Activated T-cell treated with anti-CD3 and anti-CD28 coated beads, Interleukin-2, amount 50 U/mL, for 48 hours (primary cell): ENCODE results near the gene ARF6.
"Not testable (repeated sequence)": the region's sequence is repeated elsewhere in the genome, so short reads cannot be mapped to it uniquely, and the experiment has no call there.

Experiments used
- DNase-seq, 2 experiments: peaks; one replicate each; pipeline ENCODE4 v3.0.0-alpha.2; 2020

Gene ARF6

DNA sequence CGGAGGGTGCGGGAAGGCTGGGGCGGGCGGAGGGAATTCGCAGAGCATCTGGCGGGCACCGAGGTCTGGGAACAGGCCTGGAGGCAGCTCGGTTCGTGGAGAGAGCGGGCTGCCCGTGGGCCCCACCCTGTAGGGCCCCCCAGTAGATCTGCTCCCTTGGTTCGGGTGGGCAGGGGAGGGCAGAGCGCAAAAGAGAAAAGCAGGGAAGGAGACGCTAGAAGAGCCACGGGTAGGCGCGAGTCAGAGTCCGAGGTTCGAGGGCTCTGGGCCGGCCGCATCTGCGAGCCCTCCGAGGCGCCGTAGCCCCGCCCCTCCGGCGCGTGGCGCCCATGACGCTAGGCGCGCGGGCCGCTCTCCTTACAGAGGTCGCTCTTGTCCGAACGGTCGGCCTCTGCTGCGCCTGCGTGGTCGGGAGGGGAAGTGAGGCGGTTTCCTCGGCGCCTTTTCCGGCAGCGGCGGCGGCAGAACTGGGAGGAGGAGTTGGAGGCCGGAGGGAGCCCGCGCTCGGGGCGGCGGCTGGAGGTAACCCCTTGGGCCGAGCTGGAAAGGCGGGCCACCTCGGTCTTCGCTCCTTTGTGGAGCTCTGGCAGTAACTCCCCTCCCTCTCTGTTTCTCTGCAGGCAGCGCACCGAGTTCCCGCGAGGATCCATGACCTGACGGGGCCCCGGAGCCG lies at the start of gene ARF6:
ARF6 (plus strand) TSS at position 447 of the 673 bp plus-strand sequence. CDS start 655 bp downstream, outside the sequence.
- peak; percentile 98 for DNase-seq

DNA sequence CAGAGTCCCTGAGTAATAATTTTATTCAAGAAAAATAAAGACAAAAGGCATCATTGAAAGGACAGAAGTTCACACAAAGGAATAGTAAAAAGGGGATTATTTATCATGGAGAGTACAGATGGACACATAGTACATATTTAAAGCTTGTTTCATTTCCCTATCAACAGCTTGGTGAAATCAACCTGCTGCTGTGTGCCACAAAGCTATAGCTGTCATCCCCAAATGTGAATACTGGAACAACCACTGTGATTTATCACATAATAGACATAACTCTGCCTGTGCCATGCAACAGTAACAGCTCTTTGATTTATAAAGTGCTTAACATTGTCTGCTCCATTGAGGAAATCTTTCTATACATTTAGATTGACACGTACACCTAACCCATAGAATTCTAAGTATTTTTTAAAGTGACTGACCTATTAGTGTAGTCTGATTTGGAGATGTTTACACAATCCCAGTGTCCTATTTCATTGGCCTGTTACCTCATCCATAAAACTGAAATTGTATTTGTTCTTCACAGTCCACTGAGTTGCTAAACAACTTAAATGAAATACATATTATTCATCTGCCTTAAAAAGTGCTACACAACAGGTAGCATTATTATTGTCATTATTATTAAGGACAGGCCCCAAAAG lies 43.6 kb upstream of the ARF6 start:
- no peak for DNase-seq

DNA sequence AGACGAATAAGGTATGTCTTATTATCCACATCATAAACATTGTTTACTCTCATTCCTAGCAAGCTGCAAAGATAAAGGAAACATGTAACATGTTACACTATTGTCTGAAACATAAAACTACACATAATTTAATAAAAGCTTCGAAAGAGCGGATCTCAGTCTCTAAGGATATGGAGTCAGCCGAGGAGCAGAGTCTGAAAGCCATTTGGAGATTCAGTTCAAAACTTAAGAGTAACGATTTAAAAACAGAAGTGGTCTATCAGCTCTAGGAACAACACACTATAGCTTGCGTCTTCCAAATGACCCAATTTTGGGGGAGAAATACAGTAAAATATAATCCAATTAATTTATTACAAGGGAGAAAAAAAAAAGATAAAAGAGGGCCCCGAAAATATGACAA lies 41.1 kb upstream of the ARF6 start:
- DNase-seq, result no peak

DNA sequence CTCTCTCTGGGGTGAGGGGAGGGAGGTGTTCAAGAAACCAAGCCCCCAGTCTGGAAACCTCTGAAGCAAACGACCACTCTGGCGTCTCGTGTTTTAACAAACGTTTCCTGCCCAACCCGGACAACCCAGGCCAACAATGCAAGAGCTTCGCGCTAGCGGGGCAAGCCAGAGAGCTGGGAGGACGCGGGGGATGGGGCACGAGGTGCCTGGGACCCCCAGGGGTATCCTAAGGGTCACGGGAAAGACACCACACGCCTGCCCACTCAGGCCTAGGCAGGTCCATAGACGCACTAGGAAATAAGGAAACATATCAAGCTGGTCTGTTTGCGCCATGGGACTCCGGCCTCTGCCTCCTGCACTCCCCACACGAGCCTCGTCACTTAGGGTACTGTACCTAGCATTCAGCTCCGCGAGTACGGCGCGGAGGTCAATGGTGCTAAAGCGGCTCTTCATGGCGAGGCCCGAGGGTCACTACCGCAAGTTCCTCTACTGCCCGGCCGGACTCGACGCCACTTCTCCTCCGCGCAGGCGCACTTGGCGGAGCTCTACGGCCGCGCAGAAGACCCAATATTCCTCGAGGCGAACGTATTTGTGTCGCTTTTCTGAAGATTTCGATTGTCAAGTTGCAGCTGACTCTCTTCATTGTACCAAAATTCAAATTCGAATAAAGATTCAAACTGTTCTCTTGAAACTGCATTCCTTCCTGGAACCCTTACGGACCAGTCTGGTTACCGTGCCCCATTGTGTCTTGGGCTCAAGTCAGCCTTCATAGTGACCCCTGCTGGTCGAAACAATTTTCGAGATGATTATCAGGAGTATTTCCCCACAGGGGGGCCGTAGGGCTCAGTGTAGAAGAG lies 40.4 kb upstream of the ARF6 start, which contains the start of gene NEMF:
NEMF (minus strand) TSS at position 488 of the 857 bp plus-strand sequence; CDS start at position 453, 35 bp downstream.
- DNase-seq, result peak; percentile 88

GRCh38 chr14:49853158-49853477 lies 39.8 kb upstream of the ARF6 start:
- no peak for DNase-seq

GRCh38 chr14:49853572-49854375 lies 39.1 kb upstream of the ARF6 start:
- DNase-seq, result peak; percentile 79 to 83

DNA sequence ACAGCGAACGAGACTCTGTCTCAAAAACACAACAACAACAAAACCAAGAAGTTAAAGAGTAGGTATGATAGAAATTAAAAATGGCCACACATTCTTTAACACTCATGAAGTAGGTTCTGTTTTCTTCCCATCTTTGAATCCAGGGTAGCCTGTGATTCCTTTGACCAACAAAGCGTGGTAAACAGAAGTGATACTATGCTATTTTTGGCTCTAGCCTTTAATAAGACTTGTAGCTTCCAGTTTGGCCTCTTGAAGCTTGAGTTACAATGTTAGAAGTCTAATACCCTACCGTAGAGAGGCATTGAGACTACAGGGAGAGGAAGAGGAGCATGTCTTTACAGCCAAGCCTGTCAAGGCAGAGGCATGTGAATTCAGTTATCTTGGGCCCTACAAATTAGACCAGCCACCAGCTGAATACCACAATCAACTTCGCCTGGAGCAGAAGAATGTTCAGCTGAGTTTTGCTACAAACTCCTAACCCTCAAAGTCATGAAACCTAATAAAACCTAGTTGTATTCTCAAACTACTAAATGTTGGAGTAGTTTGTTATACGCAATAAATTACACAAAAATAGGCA lies 35.4 kb upstream of the ARF6 start:
- DNase-seq, result no peak

DNA sequence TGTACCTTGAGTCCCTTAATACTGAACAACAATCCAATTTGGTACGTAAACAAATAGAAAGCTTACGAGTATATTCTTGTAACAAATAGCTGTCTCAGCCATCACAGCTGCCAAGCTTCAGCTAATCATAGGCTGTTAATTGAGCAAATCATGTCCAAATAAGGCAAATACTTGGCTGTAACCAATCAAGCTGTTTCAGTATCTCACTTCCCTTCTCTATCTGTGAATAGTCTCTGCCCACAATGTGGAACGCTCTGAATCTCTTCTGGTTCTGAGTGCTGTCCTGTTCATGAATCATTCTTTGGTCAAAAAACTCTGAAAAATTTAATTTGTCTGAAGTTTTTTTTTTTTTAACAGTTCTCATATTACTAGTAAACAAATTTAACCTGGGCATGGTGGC lies 34.5 kb upstream of the ARF6 start:
- DNase-seq, result no peak

GRCh38 chr14:49860988-49861698 lies 31.7 kb upstream of the ARF6 start:
- DNase-seq, result no peak

DNA sequence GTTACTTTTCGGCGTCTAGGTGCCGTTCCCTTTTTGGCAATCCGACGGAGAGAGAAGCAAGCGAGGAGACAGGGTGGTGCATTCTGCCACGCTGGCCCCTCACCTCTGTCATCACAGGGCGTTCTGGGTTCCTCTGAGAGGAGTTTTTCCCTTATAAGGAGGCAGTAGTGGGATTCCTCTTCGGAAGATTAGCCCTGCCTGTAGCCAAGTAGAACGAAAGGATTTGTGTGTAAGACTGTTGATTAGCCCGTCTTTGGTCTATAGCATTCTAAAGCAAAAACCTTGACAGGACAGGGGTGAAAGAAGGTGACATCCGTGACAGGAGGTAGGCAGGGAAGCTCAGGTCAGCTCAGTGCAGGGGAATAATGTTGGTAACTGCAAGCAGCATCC lies 31.2 kb upstream of the ARF6 start:
- DNase-seq, result peak; percentile 79

- peak; percentile 92 to 94 for DNase-seq
These were observed 30.7 kb upstream of the ARF6 start for GRCh38 chr14:49862089-49862673.

- peak in 1 of 2 experiments; percentile 37 for DNase-seq
These were observed 29.2 kb upstream of the ARF6 start for GRCh38 chr14:49863487-49864281.

GRCh38 chr14:49865431-49865859 lies 27.4 kb upstream of the ARF6 start:
- peak; percentile 88 to 91 for DNase-seq

- DNase-seq, result peak; percentile 96 to 99
These were observed 24.8 kb upstream of the ARF6 start for GRCh38 chr14:49867831-49868719.

- no peak for DNase-seq
These were observed 24.2 kb upstream of the ARF6 start for GRCh38 chr14:49868720-49869114.

DNA sequence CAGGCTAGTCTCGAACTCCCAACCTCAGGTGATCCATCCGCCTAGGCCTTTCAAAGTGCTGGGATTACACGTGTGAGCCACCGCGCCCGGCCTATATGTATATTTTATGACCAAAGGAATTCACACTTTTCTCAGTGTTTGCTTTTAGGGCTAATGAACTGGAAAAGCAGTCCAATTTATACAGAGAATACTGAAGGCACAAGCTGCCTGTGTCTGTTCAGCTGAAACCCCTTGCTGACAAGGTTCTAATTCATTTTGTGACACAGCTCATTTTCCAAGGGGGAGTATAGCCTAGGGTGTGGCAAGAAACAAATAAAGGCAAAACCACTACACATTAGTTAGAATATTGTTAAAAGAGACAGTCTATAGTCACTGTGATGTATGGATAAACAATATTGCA lies 22.0 kb upstream of the ARF6 start:
- DNase-seq, result no peak

- not testable (repeated sequence) for DNase-seq
These were observed 19.3 kb upstream of the ARF6 start for GRCh38 chr14:49873548-49873947.

GRCh38 chr14:49875640-49876198 lies 17.2 kb upstream of the ARF6 start:
- no peak for DNase-seq

DNA sequence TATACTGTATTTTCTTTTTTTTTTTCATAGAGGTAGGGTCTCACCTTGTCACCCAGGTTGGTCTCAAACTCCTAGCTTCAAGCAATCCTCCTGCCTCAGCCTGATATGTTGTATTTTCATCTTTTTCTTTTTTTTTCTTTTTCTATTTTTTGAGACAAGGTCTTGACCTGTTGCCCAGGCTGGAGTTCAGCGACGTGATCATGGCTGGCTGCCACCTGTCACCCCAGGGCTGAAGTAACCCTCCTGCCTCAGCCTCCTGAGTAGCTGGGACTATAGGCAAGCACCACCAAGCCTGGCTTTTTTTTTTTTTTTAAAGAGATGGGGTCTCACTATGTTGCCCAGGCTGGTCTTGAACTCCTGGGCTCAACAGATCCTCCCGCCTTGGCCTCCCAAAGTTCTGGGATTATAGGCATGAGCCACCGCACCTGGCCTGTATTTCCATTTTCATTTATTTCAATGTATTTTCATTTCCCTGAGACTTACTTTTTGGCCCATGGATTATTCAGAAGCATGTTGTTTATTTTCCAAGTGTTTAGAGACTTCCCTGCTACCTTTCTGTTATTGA lies 16.2 kb upstream of the ARF6 start:
- DNase-seq, result no peak
